Fibroblast of the conjunctiva (primary cell): ENCODE measurements around the gene GLRA1.

Source experiments
- DNase-seq: peaks from one replicate; pipeline ENCODE4 v3.0.0-alpha.2; 2010; ENCODE audit warnings: low read depth

Gene GLRA1

DNA sequence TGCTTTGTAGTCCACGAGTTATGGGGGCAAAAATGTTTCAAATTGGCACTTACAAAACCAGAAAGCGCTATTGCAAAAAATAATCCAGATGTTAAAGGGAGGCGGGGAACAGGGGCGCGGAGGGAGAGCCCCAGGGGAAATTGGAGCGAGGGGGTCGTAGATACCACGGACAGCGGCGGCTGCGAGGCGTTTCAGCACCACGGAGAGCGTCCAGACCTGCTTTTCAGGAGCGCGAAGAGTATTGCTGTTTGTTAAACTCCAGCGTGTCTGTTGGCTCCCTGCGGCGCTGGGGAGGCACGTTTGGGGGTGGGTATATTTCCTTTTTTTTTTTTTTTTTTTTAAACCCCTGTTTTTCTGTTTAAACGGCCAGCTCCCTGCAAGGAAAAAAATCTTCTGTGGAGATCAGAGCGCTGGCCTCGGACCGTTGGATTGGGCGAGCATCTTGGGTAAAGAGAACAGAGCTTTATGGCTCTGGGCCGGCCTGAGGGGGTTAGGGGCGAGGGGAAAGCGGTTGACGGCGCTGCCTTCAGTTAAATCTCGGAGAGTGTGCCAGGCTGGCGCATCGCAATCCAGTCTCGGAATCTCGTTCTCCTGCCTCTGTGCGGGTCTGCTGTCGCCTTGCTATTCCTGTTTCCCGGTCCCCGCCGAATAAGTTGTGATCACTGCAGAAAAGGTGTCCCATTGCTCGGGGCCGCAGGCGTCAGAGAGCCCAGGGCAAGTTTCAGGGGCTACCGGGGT lies at the start of gene GLRA1:
Gene GLRA1 (minus strand): TSS at position 288 of the 738 bp plus-strand sequence. CDS start 302 bp downstream, outside the sequence.
- no peak for DNase-seq

DNA sequence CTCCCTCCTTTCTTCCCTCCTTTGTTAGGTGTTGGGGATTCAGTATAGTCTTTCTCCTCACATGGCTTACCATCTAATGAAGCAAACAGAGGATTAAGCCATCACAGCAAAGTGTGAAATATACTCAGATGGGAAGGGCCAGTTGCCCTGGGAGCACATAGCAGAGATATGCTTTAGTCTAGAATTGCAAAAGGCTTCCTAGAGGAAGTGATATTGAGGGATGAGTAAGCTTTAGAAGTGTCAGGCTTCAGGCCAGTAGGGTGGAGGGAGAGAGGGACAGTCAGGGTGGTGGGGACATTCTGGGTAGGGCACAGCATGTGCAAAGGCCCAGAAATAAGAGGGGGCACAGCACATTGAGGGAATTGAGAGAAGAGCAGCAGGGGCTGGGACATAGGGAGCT lies 46.2 kb upstream of the GLRA1 start:
- no peak for DNase-seq

DNA sequence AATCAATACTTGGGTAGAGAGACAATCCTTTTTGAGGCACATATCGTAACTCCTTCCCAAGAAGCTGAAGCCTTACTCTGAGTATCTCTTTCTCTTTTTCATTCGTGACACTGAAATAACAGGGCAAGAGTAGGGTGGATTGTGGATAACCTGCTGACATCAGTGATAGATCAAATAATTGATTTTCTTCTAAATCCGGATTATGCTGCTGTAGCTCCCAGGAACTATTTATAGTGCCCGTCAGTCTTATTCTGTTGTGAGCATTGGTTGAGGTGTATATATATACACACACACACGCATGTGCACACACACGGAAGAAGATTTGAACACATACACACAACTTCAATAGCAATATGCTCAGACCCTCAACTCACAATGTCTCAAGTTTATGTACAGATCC lies 43.2 kb upstream of the GLRA1 start:
- DNase-seq = no peak

DNA sequence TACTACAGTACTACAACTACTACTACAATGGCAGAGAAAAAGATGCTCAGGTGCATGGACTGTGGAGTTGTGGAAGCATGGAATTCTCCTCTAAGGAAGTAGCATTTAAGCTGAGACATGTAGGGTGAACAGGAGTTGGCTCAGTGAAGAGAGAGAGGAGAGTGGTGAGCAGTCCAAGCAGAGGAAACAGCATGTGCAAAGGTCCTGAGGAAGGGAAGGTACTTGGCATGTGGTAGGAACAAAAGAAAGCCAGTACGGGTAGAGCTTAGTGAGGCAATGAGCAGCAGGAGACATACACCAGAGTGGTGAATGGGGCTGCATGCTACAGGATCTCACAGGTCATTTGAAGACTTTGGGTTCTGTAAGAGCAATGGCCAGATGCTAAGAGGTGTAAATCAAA lies 41.4 kb upstream of the GLRA1 start:
- DNase-seq = no peak

DNA sequence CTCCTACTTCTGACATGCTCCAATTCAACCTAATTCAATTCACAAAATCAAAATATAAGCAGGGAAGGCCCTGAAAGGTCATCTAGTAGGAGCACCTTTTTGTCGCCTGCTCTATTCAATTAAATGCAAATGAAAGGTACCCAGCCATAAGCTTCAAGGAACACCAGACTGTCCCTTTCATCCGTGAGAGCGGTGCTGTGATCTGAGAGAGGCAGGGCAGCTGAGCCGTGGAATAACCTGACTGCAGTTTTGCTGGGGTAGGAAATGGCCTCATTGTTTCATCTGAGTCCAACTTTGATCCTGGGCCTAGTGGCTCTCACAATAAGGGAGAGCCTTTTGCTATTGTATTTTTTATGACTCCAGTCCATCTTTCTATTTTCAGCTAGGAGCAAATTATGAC lies 39.8 kb upstream of the GLRA1 start:
- no peak for DNase-seq

DNA sequence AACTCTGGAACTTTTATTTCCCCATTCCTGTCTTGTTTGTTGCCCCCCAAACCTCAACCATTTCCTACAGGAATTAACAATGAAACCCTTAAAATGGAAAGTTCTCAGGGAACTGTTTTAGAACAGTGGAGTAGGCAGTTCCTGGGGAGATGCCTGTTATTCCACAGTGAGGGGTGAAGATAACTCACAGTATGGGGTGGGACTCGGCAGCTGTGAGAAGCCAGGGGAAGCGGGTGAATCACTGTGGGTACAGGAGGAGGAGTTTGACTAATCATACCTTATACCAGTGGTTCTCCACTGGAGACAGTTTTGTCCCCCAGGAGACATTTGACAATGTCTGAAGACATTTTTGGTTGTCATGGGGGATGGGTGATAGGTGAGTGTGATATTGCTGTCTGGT lies 36.9 kb upstream of the GLRA1 start:
- no peak for DNase-seq

DNA sequence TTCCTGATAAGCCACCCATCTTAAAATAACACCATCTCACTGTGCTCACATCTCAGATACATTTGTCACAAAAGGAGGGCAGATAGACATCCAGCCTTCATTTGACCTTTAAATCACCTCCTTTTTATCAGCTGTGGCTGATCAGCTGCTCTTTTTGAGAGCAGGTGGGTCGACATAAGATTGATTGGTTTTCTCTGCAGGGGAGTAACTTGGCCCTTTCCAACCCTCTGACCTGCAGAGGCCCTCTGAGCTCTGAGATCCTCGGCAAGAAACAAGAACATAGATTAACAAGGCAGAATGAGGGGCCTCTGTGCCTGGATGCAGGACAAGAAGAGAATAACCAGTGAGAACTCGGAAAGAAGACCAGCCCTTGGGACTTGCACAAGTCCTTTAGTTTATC lies 33.5 kb upstream of the GLRA1 start:
- no peak for DNase-seq

DNA sequence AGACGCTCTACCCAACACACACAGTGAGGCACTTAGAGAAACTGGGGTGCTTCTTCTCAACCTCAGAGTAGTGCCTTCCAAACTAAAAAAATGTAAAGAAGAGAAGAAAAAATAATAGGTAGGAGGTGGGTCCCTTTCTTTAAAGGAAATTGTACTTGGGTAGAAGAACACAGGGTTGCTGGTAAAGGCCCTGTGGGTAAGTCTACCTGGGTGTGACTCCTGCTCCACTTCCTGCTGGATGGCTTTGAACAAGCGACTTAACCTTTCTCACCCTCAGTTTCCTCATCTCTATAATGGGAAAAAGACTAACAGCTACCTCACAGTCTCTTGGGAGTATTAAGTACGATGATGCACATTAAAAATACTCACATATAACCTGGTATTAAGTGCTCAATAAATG lies 32.1 kb upstream of the GLRA1 start:
- no peak for DNase-seq

DNA sequence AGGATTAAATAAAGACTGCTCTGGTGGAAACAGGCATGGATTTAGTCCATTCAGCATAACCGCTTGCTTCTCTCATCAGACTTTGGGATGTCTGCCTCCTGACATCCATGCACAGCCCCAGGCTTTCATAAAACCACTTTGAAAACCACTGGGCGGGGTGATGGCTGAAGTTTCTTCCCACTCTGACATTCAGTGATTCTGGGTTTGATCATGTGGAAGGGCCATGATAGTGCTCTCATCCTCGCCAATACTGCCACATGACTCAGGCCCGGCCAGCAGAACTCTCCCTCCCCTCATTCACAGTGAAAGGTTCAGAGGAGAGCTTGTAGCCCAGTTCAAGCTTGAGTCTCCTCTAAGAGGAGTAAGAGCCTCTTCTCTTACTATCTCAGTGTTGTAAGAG lies 29.6 kb upstream of the GLRA1 start:
- DNase-seq = no peak

DNA sequence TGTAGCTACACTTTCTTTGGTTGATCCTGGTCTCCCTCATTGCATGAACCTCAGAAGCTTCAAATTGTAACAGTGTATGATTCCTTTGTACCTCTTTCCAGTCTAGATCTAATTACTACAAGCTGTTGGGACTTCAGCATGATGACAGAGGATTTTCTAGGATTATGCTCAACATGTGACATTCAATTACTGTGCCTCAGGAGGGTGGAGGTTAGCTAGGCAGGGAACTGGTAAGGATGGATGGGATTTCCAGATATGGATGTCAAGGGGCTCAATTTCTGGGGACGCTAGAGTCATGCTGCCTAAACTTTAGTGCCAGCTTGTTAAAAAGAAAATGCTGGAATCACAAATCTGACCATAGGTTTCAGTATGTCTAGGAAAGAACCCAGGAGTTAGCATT lies 29.2 kb upstream of the GLRA1 start:
- DNase-seq = no peak

DNA sequence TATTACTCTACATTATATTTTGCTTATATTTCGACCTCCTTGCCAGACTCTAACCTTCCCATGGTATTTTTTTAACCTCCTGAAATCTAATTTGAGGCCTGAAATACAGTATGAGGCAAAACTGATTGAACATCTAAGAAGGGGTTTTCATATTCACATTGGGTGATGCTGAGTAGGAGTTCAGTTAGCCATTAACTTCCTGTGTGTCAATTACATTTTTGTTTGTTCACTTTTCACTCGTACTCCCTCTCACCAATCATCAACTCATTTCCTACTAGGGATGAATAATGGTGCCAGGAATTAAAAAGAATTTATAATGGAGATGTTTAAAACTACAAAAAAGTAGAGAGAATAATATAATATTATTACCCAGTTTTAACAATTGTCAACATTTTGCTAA lies 27.6 kb upstream of the GLRA1 start:
- DNase-seq = no peak

DNA sequence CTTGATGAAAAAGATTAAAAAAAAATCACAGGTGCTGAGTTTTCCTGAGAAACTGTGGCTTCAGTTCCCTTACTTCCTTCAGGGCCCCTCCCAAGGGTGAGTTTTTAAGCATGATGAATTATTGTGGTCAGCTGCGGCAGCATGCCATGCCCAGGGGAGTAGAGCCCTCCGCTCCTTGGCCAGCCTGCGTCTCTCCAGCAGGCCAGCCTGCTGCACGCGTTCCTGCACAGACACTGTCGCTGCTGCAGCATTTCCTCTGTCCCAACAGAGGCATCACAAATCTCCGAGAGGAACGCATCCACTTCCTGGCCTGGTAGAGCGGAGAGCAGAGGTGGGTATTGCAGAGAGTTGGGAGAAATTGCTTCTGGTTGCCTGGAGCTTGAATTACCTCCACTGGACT lies 26.1 kb upstream of the GLRA1 start:
- no peak for DNase-seq

DNA sequence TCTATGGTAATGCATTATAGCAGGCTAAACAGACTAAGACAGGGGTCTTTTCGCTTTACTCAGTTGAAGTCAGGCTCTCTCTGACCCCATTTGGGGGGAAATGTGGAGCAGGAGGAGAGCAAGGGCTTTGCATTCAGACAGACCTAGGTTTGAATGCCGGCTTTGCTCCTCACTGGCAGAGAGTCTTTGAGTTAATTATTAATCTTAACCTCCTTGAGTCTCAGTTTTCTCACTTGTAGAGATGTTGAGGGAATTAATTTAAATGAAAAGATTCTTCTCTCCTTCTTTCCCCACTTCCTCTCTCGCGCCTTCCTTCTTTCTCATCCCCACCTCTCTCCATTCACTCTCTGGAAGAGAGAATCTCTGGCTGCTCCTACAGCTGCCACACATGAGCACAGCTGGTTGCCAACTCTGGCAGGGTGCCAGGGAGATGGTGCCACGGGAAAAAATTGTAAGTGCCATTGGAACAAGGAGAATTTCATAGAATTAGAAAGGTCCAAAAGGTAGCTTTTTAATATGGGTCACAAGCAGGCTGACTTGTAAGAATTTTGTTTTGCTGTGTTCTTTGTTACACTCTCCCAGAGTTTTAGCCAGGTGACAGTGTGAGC lies 25.2 kb upstream of the GLRA1 start:
- DNase-seq = no peak

DNA sequence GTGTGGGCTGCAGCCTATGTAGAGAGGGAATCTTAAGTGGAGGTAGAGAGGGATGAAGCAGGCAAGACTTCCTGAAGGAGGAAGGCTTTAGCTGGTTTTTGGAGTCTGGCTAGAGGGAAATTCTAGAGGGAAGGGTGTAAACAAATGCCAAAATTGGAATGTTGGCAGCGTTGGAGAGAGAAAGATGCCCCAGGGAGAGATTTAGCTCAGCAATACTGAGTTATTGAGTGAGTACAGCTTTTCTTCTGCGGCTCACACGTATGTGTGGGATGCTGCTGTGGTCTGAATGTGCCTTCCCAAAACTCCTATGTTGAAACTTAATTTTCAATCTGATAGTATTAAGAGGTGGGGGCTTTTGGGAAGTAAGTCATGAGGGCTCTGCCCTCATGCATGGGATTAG lies 24.5 kb upstream of the GLRA1 start:
- no peak for DNase-seq

DNA sequence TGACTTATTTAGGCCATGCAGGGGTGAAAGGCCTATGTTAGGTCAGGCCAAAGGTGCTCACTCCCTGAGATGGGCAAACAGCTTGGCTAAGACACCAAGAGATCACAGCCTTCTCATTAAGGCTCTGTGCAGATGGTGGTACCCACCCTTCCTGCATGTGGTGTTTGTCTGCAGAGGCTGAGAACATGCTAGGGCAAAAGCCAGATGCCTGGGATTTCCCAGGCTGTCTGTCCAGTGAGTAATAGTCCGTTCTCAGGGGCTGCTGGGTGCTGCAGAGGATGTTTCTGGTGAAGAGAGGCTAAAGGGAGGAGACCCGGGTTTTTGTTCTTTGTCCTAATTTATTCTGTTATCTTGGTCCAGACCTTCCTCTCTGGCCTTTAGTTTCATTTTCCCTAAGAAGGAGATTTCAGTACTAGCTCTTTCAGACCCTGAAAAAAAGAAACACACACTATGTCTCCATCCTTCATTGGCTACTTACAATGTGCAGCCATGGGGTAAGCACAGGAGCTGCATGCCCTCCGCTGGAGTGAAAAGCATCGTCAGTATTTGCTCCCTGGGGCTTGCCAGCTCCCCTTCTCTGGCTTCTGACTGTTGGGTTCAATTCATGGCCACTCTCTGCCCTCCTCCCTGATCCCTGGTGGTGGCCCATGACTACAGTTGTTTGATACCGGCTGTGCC lies 23.4 kb upstream of the GLRA1 start:
- no peak for DNase-seq

DNA sequence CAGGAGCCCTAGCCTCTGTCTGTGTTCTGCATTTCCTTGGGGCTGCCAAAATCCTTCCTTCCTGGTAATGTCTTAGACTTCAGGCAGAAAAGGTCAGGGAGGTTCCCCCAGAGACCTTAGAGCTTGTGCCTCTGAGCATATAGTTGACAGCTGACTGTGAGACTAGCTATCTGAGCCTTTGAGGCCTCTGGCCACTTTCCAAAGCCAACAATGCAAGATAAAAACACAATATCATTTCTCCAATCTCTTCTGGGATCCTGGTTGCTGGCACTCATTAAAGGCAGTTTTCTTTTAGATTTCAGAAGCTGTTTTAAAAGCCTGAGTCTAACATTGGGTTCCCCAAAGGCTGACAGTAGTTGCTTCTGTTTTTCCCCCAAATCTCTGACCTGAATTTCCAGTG lies 13.2 kb upstream of the GLRA1 start:
- no peak for DNase-seq

DNA sequence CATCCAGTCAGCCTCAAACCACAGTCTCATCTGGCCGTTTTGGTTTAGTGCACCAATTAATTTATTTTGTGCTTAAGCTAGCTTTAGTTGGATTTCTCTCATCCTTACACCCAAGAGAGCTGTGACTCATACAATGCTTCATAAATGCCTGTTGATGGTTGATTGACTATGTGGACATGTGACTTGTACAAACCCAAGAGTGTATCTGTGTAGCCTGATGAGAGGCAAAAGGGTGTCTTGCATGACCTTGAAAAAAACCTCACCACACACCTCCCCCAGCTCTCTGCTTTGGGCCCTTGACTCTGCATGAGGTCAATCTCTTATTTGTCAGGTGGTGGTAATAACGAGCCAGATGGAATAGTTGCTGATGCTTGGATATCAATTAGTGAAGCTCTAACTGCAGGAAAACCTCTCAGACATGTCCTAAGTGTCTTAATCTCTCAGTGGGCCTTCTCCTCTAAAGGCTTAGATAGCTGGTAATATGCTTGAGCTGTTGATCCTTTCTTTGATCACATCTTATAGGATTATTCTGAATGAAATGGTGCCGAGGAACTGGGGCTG lies 10.6 kb upstream of the GLRA1 start:
- no peak for DNase-seq

DNA sequence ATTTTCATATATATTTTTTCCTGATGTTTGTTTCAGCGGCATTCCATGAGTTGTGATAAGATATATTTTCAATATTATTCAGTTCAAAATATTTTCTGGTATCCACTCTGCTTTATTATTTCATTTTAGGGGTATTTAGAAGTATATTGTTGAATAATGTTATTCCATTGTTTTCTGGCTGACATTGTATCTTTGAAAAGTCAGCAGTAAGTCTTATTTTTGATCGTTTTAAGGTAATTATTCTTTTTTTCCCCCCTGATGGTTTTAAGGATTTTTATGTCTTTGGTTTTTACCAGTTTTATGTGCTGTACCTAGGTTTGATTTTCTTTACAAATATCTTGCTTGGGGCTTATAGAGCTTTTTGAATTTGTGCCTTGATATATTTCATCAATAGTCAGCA lies 6.6 kb upstream of the GLRA1 start:
- no peak for DNase-seq

DNA sequence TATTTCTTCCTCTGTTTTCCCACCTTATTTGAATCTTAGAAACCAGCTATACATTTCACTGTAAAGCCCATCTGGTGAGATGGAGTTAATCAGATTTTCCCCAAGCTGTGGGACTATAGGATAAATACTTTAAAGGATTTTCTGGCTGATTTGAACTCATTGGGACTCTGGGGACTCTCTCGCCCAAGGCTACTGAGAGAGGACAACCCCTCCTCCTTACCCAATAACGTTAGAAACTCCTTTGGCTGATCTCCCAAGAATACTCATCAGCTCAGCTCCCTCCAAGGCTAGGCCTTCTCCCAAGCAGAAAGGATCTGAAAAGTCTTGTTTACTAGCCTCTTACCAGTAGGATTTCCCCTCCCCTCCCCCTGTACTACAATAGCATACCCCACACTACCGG lies 1.5 kb upstream of the GLRA1 start:
- DNase-seq = no peak

DNA sequence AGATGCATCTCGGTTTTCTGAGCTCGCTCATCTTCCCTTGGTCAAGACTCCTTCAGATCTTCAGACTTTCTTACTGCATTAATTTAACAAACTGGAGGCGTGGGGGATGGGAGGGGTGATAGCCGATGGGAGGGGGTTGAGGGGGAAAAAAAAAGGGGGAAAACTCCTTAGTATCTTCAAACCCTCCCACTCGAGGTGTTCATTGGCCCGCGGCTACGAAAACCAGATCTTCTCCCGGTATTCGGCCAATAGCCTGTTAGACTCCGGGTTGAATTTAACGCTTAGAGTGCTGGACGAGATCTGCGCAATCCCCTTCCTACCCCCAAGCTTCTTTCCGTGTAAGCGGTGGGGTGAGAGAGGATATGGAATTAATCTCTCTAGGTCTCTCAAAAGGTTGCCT lies 689 bp upstream of the GLRA1 start:
- no peak for DNase-seq

DNA sequence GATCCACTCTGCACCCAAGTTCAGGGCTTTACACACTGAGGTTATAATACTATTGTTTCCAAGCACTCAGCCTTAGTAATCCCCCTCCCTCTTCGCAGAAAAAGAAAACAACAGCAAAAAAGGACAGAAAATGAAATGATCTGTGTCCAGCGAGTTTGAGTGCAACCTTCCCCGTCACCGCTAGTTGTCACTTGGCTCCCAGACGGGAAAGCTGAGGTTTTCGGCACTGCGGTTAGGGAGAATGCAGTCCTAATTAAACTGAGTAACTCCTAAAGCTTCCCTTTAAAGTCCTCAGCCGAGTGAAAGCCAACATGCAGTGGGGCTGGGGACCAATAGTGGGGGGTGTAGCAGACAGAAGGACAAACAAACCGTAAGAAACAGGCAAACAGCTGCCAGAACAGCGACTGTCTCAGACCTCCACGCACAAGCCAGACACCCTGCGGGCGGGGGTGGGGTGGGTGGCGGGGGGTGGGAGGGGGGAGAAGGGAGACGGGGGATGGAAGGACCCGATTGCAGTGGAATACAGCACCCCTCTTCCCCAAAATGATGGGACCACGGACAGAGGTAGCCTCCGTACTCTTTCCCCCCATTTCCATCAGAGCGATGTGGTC lies 680 bp downstream of the GLRA1 start:
- no peak for DNase-seq

DNA sequence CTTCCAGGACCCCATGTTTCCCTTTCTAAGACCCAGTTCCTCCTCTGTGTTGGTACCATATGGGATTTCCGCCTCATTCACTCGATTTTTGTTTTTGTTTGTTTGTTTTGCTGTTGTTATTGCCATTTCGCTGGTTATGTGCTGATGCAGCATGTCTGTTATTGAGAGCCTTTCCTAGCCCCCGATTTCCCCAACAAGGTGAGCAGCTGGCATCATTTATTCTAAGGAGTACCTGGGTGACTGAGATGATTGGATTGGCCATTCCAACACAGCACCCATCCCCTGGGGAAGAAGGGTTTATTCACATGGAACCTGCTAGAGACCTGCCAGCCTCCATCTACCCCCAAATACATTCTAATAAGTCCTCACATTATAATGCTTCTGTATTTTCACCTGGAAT lies 2.7 kb downstream of the GLRA1 start:
- no peak for DNase-seq

DNA sequence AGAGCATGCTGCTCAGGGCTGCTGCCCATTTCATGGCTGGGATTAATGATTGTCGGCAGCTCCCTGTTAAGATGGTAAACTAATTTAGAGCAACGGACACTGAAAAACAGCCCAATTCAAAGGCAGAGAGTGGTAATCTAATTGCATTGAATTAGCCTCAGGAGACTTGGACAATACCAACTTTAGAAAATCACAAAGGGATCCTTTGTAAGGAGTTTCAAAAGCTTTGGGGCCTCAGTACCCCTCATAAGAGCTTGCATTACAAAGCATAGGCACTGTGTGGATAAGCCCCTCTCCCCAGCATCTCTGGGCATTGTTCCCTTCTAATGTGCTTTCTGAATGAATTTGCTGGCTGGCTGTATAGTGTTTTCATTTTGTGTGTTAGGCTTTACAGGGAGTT lies 6.7 kb downstream of the GLRA1 start:
- DNase-seq = no peak
